NOMO-1 treated with DMSO at 0.1 percent for 48 hours (cell line): ENCODE results near the gene ANKH.

ENCODE experiments used
- DNase-seq: peaks from one replicate; lab custom pipeline; 2025; ENCODE audit not compliant: unreplicated experiment; lab: John Stamatoyannopoulos, UW

The ANKH gene

DNA sequence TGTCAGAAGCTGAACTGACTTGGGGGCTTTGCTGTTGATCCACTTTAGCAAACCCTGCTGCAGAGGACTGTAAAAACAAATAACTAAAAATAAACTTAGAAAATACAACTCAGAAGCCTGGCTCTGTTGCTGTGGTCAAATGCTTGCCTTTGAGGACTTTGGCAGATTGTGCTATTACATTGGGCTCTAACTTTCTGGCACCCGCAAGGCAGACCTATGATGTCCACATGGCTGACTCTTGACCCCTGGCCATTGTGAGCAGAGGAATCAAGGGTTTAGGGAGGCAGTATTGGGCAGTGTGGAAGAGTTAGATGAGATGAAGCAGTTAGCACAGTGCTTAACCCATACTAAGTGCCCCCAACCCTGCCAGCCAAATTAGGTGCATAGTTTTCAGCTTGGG, 173.1 kb downstream of the ANKH start:
- no peak for DNase-seq

- no peak for DNase-seq
These were observed 174.7 kb downstream of the ANKH start for GRCh38 chr5:14696851-14697250.

GRCh38 chr5:14696057-14696456, 175.5 kb downstream of the ANKH start:
- no peak for DNase-seq

- no peak for DNase-seq
These were observed 176.4 kb downstream of the ANKH start for GRCh38 chr5:14695152-14695551.

DNA sequence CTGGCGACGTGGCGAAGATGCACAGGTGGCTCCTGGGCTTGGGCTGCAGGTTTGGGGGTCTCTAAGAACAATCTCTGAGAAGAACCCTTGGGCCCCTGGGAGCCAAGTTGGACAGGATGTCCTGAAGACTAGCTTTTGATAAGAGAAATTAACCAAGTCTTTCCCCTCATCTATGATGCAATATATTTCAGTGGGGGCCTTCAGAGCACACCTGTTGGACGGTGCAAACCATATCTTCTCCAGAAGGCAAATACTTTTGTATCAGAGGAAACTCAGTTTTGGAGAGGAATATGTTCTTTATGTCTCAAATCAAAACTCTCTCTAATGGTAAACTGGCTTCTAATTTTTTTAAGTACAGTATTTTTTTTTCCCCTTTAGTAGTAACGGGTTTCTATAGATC, 178.5 kb downstream of the ANKH start:
- DNase-seq = no peak

DNA sequence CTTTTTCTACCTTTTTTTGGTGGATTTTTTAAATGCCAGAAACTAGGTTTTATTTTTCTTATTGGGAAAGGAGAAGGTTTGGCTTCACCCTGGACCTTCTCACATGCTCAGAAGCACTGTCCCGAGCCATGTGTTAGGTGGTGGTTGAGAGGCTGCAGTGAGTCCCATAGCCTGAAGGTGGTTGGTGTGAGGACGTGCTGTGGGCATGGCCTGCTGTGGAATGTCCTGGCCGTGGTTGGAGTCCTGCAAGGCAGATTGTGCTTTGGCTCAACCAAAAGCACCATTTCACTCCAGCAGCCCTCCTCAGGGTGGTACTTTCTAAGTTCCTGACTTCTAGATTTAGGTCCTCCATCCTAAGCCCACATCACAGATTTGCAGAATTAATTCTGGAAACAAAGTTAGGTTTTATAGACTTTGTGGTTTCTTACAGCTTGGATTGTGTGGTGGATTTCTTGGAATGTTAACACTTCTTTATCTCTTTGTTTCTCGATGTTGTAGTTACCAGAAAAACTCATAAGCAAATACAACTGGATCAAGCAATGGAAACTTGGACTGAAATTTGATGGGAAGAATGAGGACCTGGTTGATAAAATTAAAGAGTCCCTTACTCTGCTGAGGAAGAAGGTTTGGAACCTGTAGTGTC, 184.4 kb downstream of the ANKH start:
- DNase-seq = no peak

DNA sequence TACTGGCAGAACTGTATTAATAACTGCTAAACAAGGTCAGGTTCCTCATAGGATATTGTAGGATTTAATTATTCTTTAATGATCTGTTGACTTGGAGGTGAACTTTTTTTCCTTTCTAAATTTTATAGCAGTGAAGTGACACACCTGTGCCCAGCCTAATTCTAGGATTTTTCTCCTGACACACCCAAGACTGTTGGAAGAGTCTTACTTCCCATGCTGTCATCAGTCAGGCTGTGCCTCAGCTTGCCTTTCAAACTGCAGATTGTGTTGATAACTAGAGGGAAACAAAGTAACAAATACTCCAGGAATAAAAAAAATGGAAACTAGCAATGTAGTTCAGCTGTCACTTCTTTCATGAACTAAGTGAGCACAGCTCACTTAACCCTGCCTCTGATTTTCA, 185.1 kb downstream of the ANKH start:
- DNase-seq = no peak

DNA sequence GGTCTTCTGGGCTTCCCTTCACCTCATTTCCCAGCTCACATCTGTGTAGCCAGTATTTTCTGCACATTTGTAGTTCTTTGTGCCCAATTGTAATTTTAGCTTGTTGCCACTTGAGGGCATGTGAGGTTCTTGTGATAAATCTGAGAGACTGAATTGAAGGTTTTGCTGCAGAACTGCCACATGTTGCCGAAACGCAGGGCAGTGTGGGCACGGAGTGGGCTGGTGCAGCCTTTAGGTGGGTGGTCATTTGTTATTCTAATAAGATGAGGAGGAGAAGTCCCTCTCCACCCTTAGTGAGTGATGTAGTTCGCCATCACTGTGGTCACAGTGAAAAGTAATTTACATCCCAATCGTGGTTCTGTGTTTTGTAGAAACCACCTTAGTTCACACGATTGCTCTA, 185.8 kb downstream of the ANKH start:
- DNase-seq = peak; percentile 65

DNA sequence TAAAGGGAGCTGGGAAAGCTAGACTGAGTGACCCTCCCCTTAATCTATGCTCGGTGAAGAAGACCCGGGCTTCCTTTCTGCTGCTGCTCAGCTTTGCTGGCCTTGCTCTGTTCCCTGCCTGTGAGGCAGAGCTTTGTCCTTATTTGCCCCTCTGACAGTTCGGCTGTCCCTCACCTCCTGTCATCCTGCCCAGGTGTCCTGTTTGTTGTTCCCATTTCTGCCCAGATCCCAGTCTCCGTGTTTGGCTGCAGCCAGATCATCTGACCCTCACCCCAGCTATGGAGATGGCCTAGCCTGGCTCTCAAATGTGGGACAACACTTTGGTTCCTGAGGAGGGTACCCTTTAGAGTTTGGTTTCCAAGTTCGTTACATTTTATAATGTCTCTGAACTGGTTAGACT, 186.8 kb downstream of the ANKH start:
- DNase-seq = no peak

DNA sequence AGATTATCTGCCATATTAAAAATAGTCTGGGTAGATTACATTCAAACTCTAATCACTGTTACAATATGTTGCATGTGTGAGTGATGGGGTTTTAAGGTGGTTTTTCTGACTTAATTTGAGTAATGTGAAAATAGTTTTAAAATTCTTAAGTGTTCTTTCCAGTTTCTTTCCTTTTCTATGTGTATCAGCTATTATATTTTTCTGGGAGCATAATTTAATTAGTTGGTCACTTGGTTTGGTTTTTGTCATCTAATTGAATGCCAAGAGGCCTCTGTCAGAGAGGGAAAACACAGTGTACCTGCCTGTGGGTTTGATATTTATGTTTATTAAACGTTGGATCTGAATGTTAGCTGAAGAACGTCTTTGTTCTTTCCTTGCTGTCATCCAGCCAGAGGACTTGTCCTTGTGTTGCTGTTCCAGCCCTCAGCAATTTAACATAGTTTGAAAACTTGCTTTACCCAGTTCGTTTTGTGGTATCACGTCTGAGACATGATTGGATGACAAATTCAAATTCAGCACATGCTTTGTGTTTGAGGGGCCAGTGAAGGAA, 187.6 kb downstream of the ANKH start:
- DNase-seq = no peak

DNA sequence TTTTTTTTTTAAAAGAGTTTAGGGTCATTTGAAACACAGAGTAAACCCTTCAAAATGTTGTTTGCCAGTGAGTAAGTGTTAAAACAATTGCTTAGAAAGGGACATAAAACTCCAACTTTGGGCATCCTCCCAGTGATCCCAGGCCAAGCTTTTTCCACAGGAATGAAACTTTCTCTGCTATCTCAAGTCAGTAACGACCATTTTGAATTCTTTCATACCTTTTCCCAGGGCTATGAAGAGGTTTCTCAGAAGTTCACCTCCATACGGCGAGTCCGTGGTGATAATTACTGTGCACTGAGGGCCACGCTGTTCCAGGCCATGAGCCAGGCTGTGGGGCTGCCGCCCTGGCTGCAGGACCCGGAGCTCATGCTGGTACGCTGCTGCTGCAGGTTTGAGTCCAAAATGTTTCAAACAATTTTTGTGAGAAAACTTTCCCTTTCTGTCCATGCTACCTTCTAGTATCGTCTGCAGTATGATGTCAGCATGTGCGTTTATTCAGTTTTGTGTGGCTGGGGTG, 190.3 kb downstream of the ANKH start:
- no peak for DNase-seq

DNA sequence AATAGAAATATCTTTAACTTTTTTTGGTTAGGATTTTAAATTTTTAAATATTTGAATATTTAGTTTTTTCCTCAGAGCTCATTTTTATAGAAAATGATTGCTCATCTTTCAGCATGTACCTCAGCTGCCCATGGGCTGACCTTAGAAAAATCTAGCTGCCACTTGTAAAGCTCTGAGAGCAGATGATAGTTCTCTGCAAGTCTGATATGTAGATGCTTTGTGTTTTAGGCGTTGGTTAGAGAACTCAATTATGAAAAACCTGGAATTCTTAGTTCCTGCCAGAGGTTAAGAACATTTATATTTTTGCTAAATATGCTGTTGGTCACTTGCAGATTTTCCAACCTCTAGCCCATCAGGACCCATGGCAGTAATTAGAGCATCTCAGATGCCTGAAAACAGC, 192.0 kb downstream of the ANKH start:
- DNase-seq = no peak

DNA sequence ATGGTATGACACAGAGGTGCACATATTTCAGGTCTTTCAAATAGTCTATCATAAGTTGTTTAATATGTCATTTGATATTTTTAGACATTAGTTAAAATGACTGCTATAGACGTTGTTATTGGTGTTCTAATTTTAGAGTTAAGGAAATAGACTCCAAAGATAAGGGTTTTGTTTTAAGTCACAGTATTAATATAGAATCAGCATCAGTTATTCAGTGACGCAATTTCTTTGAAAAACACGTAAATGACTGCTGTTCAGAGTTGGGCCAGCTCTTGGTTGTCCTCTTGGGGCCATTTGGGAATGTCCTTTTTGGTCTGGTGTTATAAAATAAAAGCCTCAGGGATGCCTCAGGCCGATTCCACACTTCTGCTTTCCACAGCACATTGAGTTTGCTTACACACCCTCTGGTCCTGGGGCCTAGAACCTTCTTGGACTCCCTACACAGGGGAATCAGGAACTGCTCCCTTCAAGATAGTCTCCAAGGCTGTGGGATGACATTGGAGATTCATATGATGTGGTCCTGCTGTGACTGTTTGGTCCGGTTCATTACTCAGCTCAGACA, 192.7 kb downstream of the ANKH start:
- DNase-seq = no peak

DNA sequence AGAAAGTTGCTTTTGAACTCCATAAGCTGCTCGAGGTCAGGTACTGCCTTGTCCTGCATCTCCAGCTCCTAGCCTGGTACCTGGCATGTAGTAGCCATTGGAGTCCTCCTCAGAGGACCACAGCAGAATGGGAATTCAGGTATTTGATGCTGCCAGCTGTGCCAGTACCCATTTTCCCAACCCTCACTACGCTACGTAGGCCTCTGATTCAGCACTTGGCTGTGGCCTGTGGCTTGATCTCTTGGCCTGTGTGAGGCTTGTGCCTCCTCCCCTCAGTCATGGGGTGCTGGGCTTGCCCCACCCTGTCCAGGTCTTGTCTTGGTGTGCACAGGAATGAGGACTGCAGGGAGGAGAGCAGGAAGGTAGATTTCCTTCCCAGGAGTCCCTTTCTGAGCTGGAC, 195.3 kb downstream of the ANKH start:
- peak; percentile 83 for DNase-seq

DNA sequence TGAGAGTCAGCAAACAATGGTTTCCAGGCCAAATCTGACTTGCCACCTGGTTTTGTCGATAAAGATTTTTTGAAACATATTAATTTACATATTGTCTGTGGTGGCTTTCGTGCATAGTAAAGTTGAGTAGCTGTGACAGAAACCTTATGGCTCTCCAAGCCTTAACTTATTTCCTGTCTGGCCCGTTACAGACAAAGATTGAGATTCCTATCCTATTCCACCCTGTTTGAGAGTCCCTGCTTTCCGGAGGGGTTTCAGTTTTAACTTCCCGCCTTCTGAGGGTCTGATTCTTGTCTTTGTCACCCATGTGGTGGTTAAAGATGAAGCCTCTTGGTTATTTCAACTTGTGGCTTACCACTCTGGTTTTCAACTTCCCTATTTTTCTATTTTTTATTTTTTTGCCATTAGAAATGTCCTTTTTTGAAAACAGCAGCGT, 195.7 kb downstream of the ANKH start:
- peak; percentile 93 for DNase-seq

DNA sequence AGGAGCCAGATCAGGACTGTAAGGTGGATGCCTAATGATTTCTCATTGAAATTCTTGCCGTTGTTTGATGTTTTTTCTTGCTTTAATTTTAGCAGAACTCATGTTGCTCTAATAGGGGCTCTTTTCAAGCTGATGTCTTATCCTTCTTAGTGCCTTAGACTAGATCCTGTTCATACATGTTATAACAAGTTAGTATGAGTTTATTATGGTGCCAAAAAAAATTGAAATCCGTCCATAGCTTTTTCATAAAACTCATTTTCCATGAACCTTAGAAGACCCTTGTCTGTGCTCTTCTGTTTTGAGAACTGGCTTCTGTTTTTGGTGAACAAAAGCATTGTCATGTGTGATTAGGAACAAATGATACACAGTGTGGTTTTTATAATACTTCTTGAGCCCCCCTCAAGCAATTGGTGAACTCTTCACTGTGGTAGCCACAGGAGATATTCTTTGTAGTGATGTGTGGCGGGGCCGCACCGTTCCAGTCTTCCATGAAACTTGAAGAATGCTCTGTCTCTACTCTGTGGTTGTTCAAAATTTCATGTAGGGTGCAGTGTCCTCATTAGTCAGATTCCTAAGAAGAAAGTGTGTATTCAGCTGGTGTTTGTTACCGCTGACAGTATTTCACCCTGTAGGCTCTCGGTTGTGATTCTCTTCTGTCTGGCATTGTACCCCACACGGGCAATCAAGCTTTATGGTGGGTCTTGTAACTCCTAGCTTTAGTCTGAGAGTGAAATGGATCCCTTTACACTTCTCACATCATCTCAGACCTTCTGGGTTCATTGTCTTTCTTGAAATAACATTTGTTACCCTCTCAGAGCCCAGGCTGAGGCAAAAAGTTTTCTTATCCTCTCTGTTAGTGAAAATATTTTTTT, 196.4 kb downstream of the ANKH start:
- DNase-seq = no peak

DNA sequence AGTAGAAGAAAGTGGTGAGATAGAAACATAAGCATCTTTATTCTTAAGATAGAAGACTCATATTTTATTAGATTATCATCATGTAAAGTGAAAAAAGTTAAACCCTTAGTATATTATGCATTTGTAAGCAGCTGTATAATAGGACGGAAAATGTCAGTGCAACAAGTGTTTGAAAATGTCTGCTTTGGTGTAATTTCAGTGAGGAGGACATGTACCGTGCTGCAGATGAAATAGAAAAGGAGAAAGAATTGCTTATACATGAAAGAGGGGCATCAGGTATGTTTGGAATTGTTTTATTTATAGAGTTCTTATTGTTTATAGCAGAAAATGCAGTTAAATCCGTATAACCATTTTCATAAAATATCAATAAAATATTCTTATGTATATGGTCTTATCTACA, 198.1 kb downstream of the ANKH start:
- no peak for DNase-seq

DNA sequence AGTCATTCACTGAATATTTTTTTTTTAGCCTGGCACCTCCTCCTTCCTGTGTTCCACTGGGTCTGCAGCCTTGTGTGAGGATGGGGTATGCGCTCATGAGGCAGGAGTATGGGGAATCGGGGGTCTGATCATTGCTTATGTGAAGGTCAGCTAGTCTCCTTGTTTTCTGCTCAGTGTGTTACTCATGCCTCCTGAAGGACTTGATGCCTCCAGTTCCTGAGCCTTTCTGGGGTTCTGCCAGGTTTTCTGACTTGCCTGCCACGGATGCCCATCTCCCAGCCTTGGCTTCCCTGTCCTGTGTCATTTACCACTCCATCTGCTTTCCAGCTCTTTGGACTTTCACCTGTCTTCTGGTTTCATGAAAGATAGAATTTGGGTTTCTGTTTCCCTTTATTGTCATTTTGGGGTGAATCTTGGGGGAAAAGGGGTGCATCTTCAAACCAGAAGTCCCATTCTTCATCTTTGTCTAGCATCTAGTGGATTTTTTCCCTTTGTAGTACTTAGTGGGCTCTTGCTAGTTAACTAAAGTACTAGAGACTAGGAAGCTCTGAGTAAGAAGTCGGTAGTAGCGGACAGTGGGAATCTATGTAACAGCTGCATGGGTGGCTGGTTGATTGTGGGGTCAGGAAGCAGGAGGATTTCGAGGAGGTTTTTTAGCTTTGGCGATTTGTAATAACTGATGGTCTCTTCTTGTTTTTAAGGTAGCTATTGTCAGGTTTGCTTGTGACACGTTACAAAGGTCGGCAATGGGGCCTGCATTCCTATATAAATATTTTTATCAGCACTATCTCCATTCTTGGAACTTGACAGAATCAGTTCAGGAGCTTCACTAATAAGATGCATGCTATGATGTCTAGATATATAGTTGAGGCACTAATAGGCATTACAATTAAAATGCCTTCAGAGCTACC, 198.8 kb downstream of the ANKH start:
- no peak for DNase-seq

DNA sequence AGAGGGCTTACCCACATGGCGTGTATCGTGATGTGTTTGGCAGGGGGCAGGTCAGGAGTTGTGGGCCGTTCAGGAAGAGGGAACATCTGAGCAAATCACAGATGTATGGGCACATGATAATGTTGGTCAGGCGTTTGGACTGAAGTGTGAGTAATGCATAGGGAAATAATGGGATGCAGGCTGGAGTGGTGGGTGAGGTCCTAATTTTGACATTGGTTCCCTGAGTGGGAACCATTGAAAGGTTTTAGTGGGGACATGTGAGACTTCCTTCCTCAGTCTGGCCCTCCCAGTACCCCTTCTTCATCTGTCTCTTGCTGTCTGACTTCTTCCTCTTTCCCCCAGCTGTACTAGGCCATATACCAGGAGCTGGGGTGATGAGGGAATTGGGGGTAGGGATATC, 199.5 kb downstream of the ANKH start:
- DNase-seq = peak; percentile 61

GRCh38 chr5:14671414-14671813, 200.2 kb downstream of the ANKH start:
- DNase-seq = no peak

GRCh38 chr5:14669975-14670374, 201.6 kb downstream of the ANKH start:
- no peak for DNase-seq
